T-cell (primary cell): ENCODE results near the gene FTH1. TPM values are rescaled to one million over a fixed set of nuclear protein-coding genes. Genes with fewer than 3 reads are reported as not detected.

ENCODE experiments used
- ATAC-seq, 4 experiments: fragments of 200-7000 bp in 3 of 4; fragments of 150-1000 bp in 1 of 4; cut with Tn5 transposase; replicated peaks in 1 of 4; 1 replicate in 3 of 4; 2 replicates in 1 of 4; pipeline ENCODE4 v1.10.0; 2021; ENCODE audit warnings: moderate library complexity in 3 of 4, mild to moderate bottlenecking in 2 of 4, moderate number of reproducible peaks in 1 of 4
- CTCF ChIA-PET, 2 donors: fragments of 300-600 bp; sonication (Branson Sonifier 250); formaldehyde crosslinking; loops; one replicate each; lab custom pipeline; 2022; ENCODE audit warnings: antibody characterized with exemption in 2 of 2; lab: Charles Lee
- POLR2A ChIA-PET, 2 donors: fragments of 300-600 bp; sonication (Branson Sonifier 250); formaldehyde crosslinking; loops; one replicate each; lab custom pipeline; 2022; ENCODE audit warnings: antibody characterized with exemption in 2 of 2; lab: Charles Lee
- DNase-seq, 35 experiments: peaks; one replicate each; pipeline versions ENCODE4 v3.0.0 to v3.0.0-alpha.2; 2013 to 2023
- H3K27ac ChIP-seq: one replicate; pipeline ENCODE4 v1.5.1; 2013; ENCODE audit warnings: low read length
- H3K27me3 ChIP-seq, 2 experiments: replicated peaks in 1 of 2; 1 replicate in 1 of 2; 2 replicates in 1 of 2; pipeline versions ENCODE4 v1.6.1 to v1.7.0; 2013; ENCODE audit warnings: low read length in 1 of 2, mixed read lengths in 1 of 2; ENCODE audit not compliant: control insufficient read depth in 2 of 2, insufficient read depth in 2 of 2; ENCODE audit errors: extremely low read depth in 1 of 2
- H3K36me3 ChIP-seq, 2 donors: 1 replicate in 1 of 2; 2 replicates in 1 of 2; pipeline versions ENCODE4 v1.6.1 to v1.7.0; 2013; ENCODE audit warnings: low read length in 1 of 2; ENCODE audit not compliant: control insufficient read depth in 2 of 2, insufficient read depth in 1 of 2; ENCODE audit errors: extremely low read depth in 1 of 2
- H3K4me1 ChIP-seq, 2 experiments: 1 replicate in 1 of 2; 2 replicates in 1 of 2; pipeline versions ENCODE4 v1.6.1 to v1.7.0; 2013; ENCODE audit warnings: low read length in 2 of 2, mixed read lengths in 1 of 2; ENCODE audit not compliant: insufficient read depth in 2 of 2, control insufficient read depth in 1 of 2; ENCODE audit errors: extremely low read depth in 1 of 2
- H3K4me3 ChIP-seq, 2 donors: 1 replicate in 1 of 2; 2 replicates in 1 of 2; pipeline versions ENCODE4 v1.5.1 to v1.7.0; 2013; ENCODE audit warnings: mild to moderate bottlenecking in 2 of 2, low read length in 1 of 2, moderate library complexity in 1 of 2; ENCODE audit not compliant: control insufficient read depth in 1 of 2; ENCODE audit errors: extremely low read depth in 1 of 2
- H3K9me3 ChIP-seq: 2 replicates; pipeline ENCODE4 v1.7.0; 2013
- H3K27ac Mint-ChIP-seq, 2 donors: one replicate each; pipeline ENCODE4 v1.8.0; 2020 to 2021; ENCODE audit warnings: mild to moderate bottlenecking in 2 of 2, mixed read lengths in 2 of 2
- H3K27me3 Mint-ChIP-seq, 2 donors: one replicate each; pipeline ENCODE4 v1.8.0; 2021 to 2022; ENCODE audit warnings: mixed read lengths in 2 of 2
- H3K36me3 Mint-ChIP-seq: one replicate; pipeline ENCODE4 v1.8.0; 2021; ENCODE audit warnings: mixed read lengths
- H3K4me1 Mint-ChIP-seq, 3 donors: one replicate each; pipeline ENCODE4 v1.8.0; 2020 to 2022; ENCODE audit warnings: mixed read lengths in 3 of 3, mild to moderate bottlenecking in 1 of 3
- H3K4me3 Mint-ChIP-seq, 3 donors: one replicate each; pipeline ENCODE4 v1.8.0; 2020 to 2022; ENCODE audit warnings: mild to moderate bottlenecking in 3 of 3, mixed read lengths in 3 of 3, moderate library complexity in 3 of 3
- H3K9me3 Mint-ChIP-seq, 3 donors: one replicate each; pipeline ENCODE4 v1.8.0; 2020 to 2022; ENCODE audit warnings: mixed read lengths in 3 of 3
- WGBS: methylation state at CpG from one replicate; pipeline ENCODE4 v1.1.5; 2013; ENCODE audit warnings: missing lambda C conversion rate; ENCODE audit not compliant: insufficient coverage; 5-methylcytosine and 5-hydroxymethylcytosine counted together
- total RNA-seq, 35 experiments: library from RNA in 6 of 35; stranded (reverse) in 6 of 35; fragments of 120-200 nt in 1 of 35; gene quantifications; one replicate each; pipeline versions ENCODE4 v1.2.1 to v1.2.4 and lab custom pipeline; 2013 to 2026

The FTH1 gene
- total RNA-seq, 5 donors from 2014 or later (not counting 1 experiment from before 2014, with no cell fraction given): 575 to 1,574 (median 654) TPM

DNA sequence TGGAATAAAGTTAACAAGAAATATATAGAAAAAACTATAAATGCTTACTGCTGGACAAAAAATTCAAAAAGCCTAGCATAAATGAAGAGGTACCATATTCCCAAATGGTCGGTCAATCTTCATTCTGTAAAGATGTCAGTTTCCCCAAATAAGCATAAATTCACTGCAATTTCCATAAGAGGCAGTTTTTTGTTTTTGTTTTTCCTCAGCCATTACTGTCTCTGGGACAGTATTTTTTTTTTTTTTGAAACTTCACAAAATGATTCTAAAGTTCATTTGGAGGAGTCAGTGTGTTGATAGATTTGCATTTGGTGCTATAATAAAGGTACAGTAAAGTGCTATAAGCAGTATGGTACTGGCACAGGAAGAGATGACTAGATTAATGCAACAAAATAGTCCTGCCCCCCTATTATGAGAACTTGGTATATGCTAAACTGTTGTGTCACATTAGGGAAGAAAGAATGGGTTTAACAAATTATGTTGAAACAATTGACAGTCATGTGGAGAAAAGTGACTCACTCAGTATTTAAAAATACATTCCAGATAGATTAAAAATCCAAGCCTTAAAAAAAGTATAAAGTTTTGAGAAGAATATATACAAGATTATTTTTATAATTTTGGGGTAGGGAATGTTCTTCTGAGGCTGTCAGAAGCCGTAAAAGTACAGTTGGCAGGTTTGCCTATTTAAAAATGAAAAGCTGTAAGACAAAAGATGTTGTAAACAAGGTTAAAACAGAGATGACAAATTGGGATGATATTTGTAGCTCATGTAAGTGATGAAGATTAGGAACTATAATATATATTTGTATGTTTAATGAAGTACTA is 2.6 kb upstream of the FTH1 start:
- 100% methylated on average over 2 of the region's 2 CpGs for WGBS
- Mint-ChIP-seq H3K36me3 (peaks cover 10% of the 10 kb centered on the region), H3K27ac (peak overlapping the region; percentile 27 to 52), H3K4me1 (peaks cover 46 to 57% (median 46%) of the 10 kb centered on the region in 3 donors), H3K9me3 (no peaks in the 10 kb centered on the region), H3K4me3 (peak overlapping the region in 1 of 3 donors; percentile 93), H3K27me3 (no peaks in the 10 kb centered on the region)
- DNase-seq: no peak
- Histone ChIP-seq H3K4me1 (peaks cover 19 to 38% of the 10 kb centered on the region in 2 experiments), H3K27me3 (no peaks in the 10 kb centered on the region), H3K36me3 (peaks cover 0 to 5% of the 10 kb centered on the region in 2 donors), H3K4me3 (no peak overlapping the region), H3K27ac (no peak overlapping the region), H3K9me3 (no peaks in the 10 kb centered on the region)
- ChIA-PET CTCF (interaction anchor here (0.6 to 1.3 kb wide), 6 partner anchors 55 to 226 kb away, joined by 3 to 4 read pairs (median 3); no protein-coding TSS in a partner anchor), POLR2A (interaction anchor here (1.1 to 2.3 kb wide), 3 partner anchors 55 to 111 kb away, joined by 3 to 13 read pairs (median 5); no protein-coding TSS in a partner anchor)
- no peak for ATAC-seq

DNA sequence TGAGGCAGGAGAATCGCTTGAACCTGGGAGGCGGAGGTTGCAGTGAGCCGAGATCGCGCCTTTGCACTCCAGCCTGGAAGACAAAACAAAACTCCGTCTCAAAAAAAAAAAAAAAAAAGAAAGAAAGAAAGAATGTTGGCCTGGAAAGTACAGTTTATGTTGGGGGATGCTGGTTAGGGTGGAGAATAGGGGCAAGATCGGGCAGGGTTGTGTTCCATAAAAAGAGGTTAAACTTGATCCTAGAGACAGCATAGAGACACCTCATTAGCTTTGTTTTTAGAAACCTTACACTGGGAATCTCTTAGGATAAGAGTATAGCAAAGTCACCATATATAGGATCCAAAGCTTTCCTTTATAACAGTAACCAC is 1.9 kb upstream of the FTH1 start:
- no peak for DNase-seq

DNA sequence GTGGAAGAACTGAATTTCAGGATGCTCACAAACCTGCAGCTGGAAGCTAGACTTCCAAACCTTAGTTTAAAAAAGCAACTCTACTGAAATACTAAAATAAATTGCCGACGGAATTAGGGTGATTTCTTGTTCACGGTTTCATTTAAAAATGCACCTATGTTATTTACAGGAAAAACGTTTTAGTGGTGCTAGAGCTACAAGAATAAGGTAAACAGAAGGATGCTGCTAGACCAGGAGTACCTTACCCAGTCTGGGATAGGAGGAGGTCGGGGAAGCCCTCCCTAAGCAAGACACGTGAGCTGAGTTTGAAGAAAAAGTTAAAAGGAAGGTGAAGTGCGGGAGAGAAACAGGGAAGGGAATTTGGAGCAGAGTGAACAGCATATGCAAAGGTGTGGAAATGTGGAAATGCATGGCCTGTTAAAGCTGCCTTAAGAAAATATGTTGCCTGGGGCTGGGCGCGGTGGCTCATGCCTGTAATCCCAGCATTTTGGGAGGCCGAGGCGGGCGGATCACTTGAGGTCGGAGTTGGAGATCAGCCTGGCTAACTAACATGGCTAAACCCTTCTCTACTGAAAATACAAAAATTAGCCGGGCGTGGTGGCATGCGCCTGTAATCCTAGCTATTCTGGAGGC is 1.4 kb upstream of the FTH1 start:
- Mint-ChIP-seq H3K9me3 (no peaks in the 10 kb centered on the region), H3K27ac (peak overlapping the region; percentile 56 to 97), H3K4me3 (peak overlapping the region; percentile 93 to 94 (median 94)), H3K36me3 (peaks cover 22% of the 10 kb centered on the region), H3K4me1 (peaks cover 58 to 69% (median 58%) of the 10 kb centered on the region in 3 donors), H3K27me3 (no peaks in the 10 kb centered on the region)
- ChIA-PET POLR2A (interaction anchor here (0.5 to 5.4 kb wide), 7 partner anchors 22 to 1713 kb away, joined by 3 to 84 read pairs (median 3); partner anchors contain the start of gene RTN3 (in 1 of the 2)), CTCF (interaction anchor here (1.0 to 6.5 kb wide), 8 partner anchors 8 to 139 kb away, joined by 3 to 36 read pairs (median 4); no protein-coding TSS in a partner anchor)
- no peak for DNase-seq
- WGBS: 88% methylated on average over 4 of the region's 16 CpGs
- peaks cover 27 to 43% of the 10 kb centered on the region in 2 experiments for H3K4me1 ChIP-seq
- peak overlapping the region; percentile 91 for H3K27ac ChIP-seq
- H3K4me3 ChIP-seq: peak overlapping the region in 1 of 2 donors; percentile 85
- no peak for ATAC-seq
- no peaks in the 10 kb centered on the region for H3K9me3 ChIP-seq
- no peaks in the 10 kb centered on the region for H3K27me3 ChIP-seq
- H3K36me3 ChIP-seq: peaks cover under 1 to 16% of the 10 kb centered on the region in 2 donors

More for the DNA sequence above, 1.9 kb upstream of the FTH1 start:
- H3K27me3 ChIP-seq: no peaks in the 10 kb centered on the region
- Mint-ChIP-seq H3K4me3 (peak overlapping the region; percentile 39 to 93 (median 52)), H3K4me1 (peaks cover 53 to 64% (median 53%) of the 10 kb centered on the region in 3 donors), H3K27ac (peak overlapping the region; percentile 23 to 27), H3K9me3 (no peaks in the 10 kb centered on the region), H3K27me3 (no peaks in the 10 kb centered on the region), H3K36me3 (peaks cover 17% of the 10 kb centered on the region)
- no peak for ATAC-seq
- WGBS: 100% methylated on average over 4 of the region's 7 CpGs
- no peak overlapping the region for H3K4me3 ChIP-seq
- peaks cover 22 to 40% of the 10 kb centered on the region in 2 experiments for H3K4me1 ChIP-seq
- CTCF ChIA-PET: interaction anchor here (0.7 to 6.5 kb wide), 9 partner anchors 8 to 118 kb away, joined by 3 to 36 read pairs (median 4); no protein-coding TSS in a partner anchor
- no peak overlapping the region for H3K27ac ChIP-seq
- no peaks in the 10 kb centered on the region for H3K9me3 ChIP-seq
- POLR2A ChIA-PET: interaction anchor here (0.5 to 2.3 kb wide), 4 partner anchors 38 to 1712 kb away, joined by 3 to 13 read pairs (median 3); partner anchors contain the start of gene RTN3 (in 1 of the 2)
- peaks cover 0 to 11% of the 10 kb centered on the region in 2 donors for H3K36me3 ChIP-seq

DNA sequence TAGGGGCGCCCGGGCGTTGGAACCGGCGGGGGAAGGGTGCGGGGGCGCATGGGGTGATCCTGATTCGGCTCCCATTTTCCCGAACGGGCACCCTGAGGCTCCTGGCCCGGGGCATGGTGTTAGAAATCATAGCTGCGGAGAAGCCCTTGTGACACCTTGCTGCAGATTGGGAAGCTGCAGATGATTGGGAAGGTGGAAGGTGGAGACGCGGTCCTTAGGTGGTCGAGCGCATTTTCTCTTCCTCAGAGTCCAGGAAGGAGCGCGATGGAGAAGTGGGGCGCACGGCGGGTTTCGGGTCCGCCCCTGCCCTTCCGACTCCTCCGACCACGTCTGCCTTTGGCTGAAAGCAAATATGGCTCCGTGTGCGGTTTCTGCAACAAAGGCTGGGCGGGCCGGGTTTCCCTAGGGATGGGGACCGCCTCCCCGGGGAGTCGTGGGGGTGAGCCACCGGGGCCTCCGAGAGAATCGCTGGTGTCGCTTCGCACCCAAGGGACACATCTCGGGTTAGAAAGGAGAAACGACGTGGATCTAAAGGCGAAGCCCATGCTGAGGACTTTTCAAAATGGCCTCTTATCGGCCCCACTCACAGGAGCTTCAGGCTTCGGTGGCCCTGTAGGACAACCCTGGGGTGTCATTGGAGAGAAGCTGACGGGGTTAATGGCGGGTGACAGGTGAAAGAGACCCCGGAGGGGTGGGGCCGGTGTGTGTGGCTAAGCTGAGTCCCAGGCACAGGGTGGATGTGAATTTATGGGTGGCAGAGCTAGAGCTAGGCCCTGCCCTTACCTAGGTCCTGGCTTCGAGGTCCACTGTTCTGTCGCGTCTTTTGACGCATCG is 707 bp upstream of the FTH1 start:
- ChIA-PET CTCF (interaction anchor here (0.7 to 6.5 kb wide), 10 partner anchors 8 to 140 kb away, joined by 3 to 36 read pairs (median 4); partner anchors contain the start of gene BEST1 (in 1 of the 2)), POLR2A (interaction anchor here (0.5 to 5.4 kb wide), 14 partner anchors 21 to 683 kb away, joined by 3 to 84 read pairs (median 4); no protein-coding TSS in a partner anchor)
- peak overlapping the region; percentile 91 for H3K27ac ChIP-seq
- no peaks in the 10 kb centered on the region for H3K9me3 ChIP-seq
- peaks cover 31 to 50% of the 10 kb centered on the region in 2 experiments for H3K4me1 ChIP-seq
- H3K4me3 ChIP-seq: peak overlapping the region; percentile 85 to 100
- peaks cover 29% of the 10 kb centered on the region for H3K36me3 Mint-ChIP-seq
- no peaks in the 10 kb centered on the region for H3K27me3 Mint-ChIP-seq
- 13% methylated on average over 49 of the region's 53 CpGs for WGBS
- DNase-seq (peak in 15 of 35 experiments; percentile 17 to 56 (median 40)), ATAC-seq (peak in 3 of 4 experiments; percentile 2 to 10 (median 6))
- peak overlapping the region; percentile 93 to 94 (median 94) for H3K4me3 Mint-ChIP-seq
- H3K27ac Mint-ChIP-seq: peak overlapping the region; percentile 88 to 97
- peaks cover 60 to 72% (median 65%) of the 10 kb centered on the region in 3 donors for H3K4me1 Mint-ChIP-seq
- no peaks in the 10 kb centered on the region for H3K27me3 ChIP-seq
- no peaks in the 10 kb centered on the region for H3K9me3 Mint-ChIP-seq
- peaks cover 4 to 19% of the 10 kb centered on the region in 2 donors for H3K36me3 ChIP-seq

DNA sequence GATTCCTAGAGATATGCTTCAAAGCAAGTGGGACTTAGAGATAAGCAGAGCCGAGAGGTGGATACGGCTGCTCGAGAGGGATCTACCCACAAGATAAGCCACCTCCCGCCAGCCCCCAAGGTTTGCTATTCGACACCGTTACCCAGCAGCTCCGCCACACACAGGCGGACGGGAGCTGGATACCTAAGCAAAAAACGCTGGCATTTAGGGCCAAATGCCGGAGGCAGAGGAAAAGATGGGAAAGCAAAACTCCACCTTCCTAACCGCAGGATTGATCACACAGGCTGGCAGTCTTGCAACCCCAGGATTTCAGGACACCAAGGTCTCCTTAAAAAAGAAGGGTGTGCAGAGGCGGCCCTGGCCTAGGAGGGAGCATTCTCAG is 709 bp downstream of the FTH1 start:
- Histone ChIP-seq H3K36me3 (peaks cover 4 to 19% of the 10 kb centered on the region in 2 donors), H3K4me3 (peak overlapping the region; percentile 85 to 100), H3K27me3 (no peaks in the 10 kb centered on the region), H3K9me3 (no peaks in the 10 kb centered on the region), H3K27ac (peak overlapping the region; percentile 91), H3K4me1 (peaks cover 28 to 47% of the 10 kb centered on the region in 2 experiments)
- peak in 2 of 4 experiments; percentile 13 to 14 for ATAC-seq
- H3K9me3 Mint-ChIP-seq: no peaks in the 10 kb centered on the region
- H3K27ac Mint-ChIP-seq: peak overlapping the region; percentile 89 to 94
- DNase-seq: peak in 28 of 35 experiments; percentile 9 to 63 (median 42)
- CTCF ChIA-PET: interaction anchor here in 1 of 2 donors (2.1 to 6.5 kb wide), 2 partner anchors 58 to 115 kb away, joined by 8 to 36 read pairs; no protein-coding TSS in a partner anchor
- peak overlapping the region; percentile 93 to 94 (median 94) for H3K4me3 Mint-ChIP-seq
- no peaks in the 10 kb centered on the region for H3K27me3 Mint-ChIP-seq
- POLR2A ChIA-PET: interaction anchor here (0.5 to 5.4 kb wide), 5 partner anchors 14 to 115 kb away, joined by 3 to 84 read pairs (median 4); no protein-coding TSS in a partner anchor
- H3K36me3 Mint-ChIP-seq: peaks cover 32% of the 10 kb centered on the region
- H3K4me1 Mint-ChIP-seq: peaks cover 67 to 71% (median 67%) of the 10 kb centered on the region in 3 donors
- 0% methylated on average over 8 of the region's 13 CpGs for WGBS
